Brain pericyte (primary cell): ENCODE measurements around the gene CEP78.
"Not testable (repeated sequence)": the region's sequence is repeated elsewhere in the genome, so short reads cannot be mapped to it uniquely, and the experiment has no call there.

Experiments
- DNase-seq: peaks from one replicate; pipeline ENCODE4 v3.0.0-alpha.2; 2012; ENCODE audit warnings: low read depth, low spot score

Gene CEP78, protein sequence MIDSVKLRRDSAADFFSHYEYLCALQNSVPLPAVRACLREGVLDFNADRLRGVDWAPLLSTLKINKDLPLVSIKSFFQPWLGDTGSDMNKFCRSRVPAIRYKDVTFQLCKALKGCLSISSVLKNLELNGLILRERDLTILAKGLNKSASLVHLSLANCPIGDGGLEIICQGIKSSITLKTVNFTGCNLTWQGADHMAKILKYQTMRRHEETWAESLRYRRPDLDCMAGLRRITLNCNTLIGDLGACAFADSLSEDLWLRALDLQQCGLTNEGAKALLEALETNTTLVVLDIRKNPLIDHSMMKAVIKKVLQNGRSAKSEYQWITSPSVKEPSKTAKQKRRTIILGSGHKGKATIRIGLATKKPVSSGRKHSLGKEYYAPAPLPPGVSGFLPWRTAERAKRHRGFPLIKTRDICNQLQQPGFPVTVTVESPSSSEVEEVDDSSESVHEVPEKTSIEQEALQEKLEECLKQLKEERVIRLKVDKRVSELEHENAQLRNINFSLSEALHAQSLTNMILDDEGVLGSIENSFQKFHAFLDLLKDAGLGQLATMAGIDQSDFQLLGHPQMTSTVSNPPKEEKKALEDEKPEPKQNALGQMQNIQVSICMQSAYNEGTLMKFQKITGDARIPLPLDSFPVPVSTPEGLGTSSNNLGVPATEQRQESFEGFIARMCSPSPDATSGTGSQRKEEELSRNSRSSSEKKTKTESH

DNA sequence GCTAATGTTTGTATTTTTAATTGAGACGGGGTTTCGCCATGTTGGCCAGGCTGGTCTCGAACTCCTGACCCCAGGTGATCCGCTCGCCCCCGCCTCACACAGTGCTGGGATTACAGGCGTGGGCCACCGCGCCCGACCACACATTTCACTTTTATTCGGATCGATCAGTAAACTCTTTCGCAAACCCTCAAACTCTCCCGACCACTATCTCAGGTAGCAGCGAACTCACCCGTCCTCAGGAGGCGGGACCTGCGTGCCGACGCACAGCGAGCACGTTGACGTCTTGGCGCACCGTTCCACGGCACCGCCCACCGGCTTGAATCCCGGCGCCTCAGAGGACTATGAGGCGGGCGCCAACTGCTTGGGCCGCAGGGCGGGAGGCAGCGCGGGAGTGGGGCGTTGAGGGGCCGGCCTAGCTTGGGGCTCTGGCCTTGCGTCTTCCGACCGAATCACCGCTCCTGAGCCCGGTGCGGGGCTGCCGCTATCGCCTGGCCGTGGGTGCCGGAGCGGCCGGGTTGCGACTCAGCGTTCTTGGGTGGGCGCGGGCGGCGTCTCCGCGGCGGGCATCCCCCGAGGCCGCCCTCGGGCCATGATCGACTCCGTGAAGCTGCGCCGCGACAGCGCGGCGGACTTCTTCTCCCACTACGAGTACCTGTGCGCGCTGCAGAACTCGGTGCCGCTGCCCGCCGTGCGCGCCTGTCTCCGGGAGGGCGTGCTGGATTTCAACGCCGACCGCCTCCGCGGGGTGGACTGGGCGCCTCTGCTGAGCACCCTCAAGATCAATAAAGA lies at the start of gene CEP78:
Gene CEP78, plus strand, starts transcription at position 314 of the 789 bp plus-strand sequence. Its CDS starts 276 bp downstream, at position 590.
- DNase-seq = peak; percentile 76

DNA sequence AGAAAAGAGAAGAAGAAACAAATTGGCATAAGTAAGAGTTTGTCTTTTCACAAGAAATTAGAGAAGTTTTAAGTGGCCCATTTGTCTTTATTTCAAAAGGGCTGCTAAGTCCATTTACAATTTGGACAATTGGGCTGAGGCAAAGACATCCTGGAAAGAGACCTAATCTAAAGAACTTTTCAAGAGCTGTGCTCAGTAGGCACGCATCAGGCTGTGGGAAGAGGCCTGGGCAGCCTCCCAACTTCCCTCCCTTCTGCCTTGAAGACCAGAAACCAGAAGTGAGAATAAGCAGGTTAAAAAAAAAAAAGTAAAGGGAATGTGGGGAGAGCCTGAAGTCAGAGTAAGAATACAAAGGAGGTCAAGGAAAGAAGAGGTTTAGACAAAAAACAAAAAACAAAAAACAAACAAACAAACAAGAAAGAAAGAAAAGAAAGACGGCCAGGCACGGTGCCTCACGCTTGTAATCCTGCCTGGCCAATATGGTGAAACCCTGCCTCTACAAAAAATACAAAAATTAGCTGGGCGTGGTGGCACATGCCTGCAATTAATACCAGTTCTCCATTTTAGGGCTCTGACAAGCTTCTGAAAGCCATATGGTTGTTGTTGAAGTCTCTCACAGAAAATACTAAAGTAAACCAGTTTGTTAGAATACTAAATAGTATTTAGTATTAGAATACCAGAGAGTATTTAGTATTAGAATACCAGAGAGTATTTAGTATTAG lies 48.0 kb upstream of the CEP78 start:
- no peak for DNase-seq

DNA sequence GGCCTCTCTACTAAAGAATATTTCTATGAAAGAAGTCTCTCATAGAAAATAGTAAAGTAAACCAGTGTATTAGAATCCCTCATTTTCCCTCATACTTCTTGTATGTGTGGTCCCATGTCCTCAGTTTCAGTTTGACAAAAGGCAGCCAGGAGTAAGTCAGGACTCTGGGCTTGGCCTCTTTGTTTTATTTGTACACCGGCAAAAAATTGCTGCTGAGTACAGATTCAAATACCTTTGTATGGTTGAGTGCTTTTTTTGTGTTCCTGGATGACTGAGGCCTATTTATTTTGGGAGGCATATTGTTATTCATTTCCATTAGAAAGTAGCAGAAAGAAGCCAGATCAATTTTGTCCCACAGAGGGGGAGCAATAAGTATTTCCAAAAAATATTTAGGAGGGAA lies 47.3 kb upstream of the CEP78 start:
- no peak for DNase-seq

DNA sequence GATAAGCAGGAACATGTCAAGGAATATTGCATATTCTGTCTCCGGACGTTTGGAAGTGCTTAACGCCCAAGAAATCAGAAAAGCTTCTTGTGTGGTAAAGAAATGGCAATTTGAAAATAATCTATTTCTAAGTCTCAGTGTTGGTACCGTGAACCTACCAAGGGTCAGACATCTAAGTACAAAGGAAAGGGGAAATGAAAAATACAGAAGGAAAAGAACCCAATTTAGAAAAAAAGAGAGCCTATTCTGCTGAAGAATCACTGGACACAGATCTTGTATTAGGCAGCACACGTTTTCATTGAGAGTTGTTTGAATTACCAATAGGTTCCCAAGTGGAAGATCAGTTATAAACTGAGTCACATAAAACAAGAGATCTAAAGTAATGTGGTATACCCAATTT lies 46.9 kb upstream of the CEP78 start:
- DNase-seq = no peak

DNA sequence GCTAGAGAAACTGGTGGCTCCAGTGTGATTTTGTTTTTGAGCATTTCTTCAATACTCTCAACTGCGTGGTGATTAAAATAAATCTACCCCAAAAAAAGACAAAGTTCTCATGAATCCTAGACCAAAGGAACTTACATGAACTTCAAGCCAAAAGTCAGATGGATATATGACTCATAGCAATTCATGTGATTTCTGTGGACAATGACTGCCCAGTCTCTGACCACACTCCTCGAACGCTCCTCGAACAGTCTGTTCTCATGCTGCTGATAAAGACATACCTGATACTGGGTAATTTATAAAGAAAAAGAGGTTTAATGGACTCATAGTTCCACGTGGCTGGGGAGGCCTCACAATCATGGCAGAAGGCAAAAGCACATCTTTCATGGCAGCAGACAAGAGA lies 46.4 kb upstream of the CEP78 start:
- no peak for DNase-seq

DNA sequence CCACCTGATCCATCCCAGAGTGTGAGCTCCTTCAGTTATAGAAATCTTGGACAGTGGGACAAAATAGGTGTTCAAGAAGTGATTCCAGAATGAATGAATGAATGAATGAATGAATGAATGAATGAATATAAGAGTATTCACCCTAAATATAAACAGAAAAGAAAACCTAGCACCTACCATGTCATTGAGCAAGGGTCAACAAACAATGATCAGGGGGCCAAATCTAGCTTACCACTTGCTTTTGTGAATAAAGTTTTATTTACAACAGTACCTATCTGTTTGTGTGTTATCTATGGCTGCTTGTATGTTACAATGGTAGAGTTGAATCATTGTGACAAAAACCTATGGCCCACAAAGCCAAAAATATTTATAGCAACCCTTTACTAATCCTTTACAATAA lies 43.9 kb upstream of the CEP78 start:
- no peak for DNase-seq

DNA sequence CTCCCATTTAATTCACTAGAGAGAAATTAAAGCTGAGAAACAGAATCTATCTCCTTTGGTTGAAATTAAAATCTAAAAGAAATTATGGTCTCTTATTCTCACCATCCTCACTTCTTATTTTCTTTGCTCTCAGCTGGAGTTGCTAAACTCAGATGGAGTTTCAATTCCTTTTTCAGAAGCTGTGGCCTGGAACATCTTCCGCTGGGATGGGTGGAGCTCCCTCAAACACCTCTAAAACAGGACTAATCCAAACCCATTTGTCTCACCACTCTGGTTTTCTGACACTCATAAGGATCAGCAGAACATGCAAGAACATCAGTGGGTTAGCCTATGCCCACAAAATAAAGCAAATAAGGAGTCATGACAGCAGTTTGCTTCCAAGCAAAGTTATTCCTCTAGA lies 39.6 kb upstream of the CEP78 start:
- no peak for DNase-seq

DNA sequence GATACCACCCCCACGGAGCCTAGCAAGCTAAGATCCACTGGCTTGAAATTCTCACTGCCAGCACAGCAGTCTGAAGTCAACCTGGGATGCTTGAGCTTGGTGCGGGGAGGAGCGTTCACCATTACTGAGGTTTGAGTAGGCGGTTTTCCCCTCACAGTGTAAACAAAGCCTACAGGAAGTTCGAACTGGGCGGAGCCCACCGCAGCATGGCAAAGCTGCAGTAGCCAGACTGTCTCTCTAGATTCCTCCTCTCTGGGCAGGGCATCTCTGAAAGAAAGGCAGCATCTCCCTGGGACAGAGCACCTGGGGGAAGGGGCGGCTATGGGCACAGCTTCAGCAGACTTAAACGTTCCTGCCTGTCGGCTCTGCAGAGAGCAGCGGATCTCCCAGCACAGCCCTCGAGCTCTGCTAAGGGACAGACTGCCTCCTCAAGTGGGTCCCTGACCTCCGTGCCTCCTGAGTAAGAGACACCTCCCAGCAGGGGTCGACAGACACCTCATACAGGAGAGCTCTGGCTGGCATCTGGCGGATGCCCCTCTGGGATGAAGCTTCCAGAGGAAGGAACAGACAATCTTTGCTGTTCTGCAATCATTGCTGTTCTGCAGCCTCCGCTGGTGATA lies 34.6 kb upstream of the CEP78 start:
- DNase-seq = not testable (repeated sequence)

DNA sequence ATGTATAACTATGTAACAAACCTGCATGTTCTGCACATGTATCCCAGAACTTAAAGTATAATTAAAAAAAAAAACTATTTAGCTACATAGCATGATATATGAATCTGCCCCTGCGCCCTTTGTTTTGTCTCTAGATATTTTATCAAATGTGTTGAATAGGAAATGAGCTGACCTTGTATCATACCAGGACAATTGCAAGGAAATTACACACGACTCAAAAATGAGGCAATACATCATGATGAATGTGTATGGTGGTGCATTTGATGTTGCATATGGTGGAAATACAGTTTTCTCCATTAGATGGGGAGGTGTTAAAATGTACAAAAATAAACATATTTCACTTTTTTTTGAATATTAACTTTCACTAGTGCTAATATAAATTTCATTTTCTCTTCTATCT lies 28.6 kb upstream of the CEP78 start:
- no peak for DNase-seq

DNA sequence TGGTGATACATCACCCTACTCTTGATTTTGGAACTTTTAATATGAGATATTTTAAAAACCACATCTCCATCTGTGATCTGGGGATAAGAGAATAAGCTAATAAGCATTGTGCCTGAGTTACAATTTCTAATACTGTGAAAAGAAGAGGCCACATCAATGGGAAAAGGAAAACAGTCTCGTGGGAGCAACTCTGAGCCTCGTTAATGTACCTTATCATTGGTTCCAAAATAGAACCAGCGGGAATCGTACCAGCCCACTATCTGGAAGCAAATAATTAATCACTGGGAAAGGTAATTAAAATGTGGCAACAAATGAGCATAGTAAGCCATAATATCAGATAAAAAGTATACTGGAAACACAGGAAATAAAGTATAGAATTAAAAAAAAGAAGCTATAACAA lies 28.0 kb upstream of the CEP78 start:
- DNase-seq = no peak

DNA sequence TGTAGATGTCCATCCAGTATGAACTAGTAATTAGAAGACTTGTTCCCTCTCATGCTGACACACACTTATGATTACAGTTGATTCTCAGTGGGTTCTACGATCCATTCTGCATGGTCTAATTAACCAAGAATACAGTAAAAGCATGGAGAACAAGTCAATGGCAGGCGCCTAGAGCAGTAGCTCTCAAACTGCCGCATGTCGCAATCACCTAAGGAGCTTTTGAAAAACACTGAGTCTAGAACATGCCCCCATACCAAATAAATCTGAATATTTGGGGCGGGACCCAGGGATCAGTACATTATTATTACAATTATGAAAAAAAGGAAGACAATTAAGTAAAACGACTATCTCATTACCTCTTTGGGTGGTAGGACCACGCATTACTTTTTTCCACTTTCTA lies 26.7 kb upstream of the CEP78 start:
- no peak for DNase-seq

DNA sequence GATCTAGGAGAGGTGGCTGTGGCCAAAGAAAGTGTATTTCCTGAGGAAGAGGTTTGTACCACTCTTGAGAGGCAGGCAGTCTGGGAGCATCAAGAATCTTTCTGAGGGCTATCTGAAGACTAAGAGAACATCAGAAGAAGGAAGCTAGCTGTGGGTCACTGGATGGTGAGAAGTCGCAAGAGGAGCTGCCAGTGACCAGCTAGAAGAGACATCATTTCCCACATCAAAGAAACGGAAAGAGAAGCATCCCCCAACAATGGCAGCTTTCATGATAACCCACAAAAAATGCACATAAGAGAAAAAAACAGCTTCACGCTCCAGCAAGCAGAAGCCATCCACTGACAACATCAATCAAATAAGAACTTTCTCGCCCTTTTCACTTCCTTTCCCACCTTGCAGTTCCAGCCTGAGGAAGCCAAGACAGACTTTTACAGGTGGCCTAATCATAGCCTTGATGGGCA lies 25.0 kb upstream of the CEP78 start:
- DNase-seq = no peak

DNA sequence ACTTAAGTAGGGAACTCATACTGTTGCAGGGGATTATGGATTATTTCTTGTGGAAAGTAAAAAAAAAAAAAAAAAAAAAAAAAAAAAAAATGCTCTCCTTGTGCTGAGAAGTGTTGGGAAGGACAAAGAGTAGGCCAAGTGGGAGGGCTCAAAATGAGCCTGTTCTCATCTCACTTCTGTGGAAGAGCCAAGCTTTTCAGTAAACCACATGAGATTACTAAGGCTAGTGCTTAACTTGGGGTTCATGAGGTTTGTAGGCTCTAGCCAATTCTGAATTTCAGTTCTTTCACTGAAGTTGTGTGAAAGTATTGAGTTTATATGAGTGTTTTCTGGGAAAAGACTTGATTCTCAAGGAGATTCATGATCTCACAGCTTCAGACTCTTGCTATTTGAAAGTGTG lies 23.0 kb upstream of the CEP78 start:
- no peak for DNase-seq

DNA sequence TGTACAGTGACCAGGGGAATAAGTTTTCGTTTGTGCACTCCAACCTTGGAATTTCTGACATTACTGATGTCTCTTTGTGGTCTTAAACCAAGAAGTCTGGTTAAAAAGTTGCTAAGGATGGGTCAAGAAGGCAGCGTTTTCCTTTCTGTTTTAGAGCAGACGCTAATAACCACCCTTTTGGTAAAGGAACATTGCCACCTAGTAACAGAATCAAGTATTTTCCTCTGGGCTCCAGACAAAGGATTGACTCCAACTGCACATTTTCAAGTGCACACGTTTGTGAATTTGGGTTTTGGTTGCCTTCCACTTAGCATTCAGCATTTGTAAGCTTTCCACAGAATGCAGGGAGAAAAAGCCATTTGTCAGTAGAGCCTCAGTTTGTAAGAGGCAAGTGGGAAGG lies 22.2 kb upstream of the CEP78 start:
- no peak for DNase-seq

DNA sequence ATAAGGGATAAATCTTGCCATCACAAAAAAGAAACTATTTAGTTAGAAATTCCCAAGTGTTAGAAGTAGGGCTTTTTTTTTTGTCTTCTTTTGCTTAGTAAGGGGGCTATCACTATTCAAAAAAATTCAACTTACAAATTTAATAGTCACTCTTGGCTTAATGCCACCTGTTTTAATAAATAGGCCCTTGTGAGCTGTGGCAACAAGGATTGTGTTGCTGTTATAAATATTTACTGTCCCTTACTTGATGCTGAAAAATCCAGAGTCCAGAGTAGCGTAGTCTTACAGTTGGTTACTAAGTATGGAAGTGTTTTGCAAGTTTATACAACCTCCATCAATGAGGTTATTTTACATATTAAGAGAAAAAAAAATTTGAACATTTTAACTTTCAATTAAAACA lies 21.4 kb upstream of the CEP78 start:
- no peak for DNase-seq

DNA sequence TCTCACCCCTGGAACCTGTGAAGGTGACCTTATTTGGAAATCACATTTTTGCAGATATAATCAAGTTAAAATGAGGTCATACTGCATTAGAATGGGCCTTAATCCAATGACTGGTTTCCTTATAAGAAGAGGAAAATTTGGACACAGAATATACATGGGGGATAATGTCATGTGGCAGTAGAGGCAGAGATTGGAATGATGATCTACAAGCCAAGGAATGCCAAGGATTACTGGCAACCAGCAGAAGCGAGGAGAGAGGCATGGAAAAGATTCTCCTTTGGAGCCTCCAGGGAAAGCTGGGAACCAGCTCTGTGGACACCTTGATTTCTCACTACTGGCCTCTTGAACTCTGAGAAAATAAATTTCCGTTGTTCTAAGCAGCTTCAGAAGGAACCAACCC lies 20.2 kb upstream of the CEP78 start:
- DNase-seq = no peak

DNA sequence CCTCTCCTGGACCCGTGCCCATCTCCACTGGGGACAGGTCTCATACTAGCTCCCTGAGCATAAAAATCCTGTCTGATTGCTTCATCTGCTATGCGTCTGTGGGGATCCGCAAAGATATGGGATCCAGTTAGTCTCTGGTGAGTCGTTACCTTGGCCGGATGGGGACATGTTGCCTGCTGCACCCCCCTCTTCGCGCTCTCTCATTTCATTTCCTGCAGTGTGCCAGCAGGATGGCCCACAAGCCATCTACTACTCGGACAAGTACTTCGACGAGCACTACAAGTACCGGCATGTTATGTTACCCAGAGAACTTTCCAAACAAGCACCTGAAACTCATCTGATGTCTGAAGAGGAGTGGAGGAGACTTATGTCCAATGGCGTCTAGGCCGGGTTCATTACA lies 17.0 kb upstream of the CEP78 start:
- DNase-seq = no peak

DNA sequence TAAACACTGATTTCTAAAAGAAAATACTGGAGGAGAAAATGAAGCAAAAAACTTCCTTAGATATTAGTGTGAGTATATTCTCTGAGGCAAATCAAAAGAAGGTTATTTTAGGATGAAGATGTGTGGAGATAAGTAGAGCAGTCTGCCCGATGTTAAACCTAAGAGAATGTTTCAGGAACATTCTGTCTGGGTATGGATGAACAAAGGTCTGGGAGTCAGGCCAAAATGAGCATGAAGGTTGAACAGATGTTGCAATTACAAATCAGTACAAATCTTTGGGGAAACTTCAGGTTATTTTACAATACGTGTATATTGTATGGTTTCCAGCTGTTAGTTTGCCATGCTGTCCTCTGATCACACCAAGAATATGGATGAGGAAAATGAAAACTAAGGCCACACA lies 14.4 kb upstream of the CEP78 start:
- DNase-seq = no peak

DNA sequence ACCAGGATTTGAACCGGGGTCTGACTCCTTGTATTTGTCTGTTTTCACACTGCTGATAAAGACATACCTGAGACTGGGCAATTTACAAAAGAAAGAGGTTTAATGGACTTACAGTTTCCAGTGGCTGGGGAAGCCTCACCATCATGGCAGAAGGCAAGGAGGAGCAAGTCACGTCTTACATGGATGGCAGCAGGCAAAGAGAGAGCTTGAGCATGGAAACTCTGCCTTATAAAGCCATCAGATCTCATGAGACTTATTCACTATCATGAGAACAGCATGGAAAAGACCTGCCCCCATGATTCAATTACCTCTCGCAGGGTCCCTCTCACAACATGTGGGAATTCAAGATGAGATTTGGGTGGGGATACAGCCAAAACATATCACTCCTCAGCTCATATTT lies 14.0 kb upstream of the CEP78 start:
- DNase-seq = not testable (repeated sequence)

DNA sequence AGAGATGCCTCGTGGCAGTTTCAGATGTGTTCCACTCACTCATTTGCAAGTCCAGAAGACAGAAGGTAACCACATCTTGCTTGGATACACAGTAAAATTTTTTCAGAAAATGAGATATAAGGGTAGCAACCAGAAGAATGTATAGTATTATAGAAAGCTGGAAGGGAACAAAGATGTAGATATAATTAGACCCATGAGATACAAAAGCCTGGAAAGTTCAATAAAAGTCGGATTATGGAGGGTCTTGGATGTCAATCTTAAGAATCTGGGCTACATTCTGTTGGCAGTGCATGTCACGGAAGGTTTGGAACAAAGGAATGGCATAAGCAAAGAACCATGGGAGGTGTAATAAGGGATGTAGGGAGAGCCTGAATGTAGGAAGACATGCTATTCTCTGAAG lies 5.1 kb upstream of the CEP78 start:
- DNase-seq = no peak

DNA sequence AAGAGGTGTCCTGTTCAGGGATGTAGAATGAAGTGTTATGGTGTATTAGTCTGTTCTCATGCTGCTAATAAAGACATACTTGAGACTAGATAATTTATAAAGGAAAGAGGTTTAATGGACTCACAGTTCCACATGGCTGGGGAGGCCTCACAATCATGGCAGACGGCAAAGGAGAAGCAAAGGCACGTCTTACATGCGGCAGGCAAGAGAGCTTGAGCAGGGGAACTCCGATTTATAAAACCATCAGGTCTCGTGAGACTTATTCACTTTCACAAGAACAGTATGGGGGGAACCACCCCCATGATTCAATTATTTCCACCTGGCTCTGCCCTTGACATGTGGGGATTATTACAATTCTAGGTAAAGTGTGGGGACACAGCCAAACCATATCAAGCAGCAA lies 3.4 kb upstream of the CEP78 start:
- not testable (repeated sequence) for DNase-seq
